Fibroblast of lung (primary cell): ENCODE measurements around the gene ADAMTS16.

Experiments
- EZH2 ChIP-seq: IDR thresholded peaks from 2 replicates; pipeline ENCODE4 v1.5.1; 2012; ENCODE audit warnings: low read length, control low read depth, mild to moderate bottlenecking; ENCODE audit errors: missing control alignments
- TF ChIP-seq, protein P1 (sequence below), 2 donors: IDR thresholded peaks in 1 of 2; conservative IDR thresholded peaks in 1 of 2; 1 replicate in 1 of 2; 2 replicates in 1 of 2; pipeline ENCODE4 v1.5.1; 2011 to 2012; ENCODE audit warnings: low read length in 2 of 2, control low read depth in 1 of 2, inconsistent platforms in 1 of 2, low read depth in 1 of 2, mild to moderate bottlenecking in 1 of 2

GRCh38 chr5:5179079-5179478, 38.9 kb downstream of the ADAMTS16 start:
- TF ChIP-seq, protein P1, sequence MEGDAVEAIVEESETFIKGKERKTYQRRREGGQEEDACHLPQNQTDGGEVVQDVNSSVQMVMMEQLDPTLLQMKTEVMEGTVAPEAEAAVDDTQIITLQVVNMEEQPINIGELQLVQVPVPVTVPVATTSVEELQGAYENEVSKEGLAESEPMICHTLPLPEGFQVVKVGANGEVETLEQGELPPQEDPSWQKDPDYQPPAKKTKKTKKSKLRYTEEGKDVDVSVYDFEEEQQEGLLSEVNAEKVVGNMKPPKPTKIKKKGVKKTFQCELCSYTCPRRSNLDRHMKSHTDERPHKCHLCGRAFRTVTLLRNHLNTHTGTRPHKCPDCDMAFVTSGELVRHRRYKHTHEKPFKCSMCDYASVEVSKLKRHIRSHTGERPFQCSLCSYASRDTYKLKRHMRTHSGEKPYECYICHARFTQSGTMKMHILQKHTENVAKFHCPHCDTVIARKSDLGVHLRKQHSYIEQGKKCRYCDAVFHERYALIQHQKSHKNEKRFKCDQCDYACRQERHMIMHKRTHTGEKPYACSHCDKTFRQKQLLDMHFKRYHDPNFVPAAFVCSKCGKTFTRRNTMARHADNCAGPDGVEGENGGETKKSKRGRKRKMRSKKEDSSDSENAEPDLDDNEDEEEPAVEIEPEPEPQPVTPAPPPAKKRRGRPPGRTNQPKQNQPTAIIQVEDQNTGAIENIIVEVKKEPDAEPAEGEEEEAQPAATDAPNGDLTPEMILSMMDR (conservative IDR thresholded peaks at IDR 0.05 in 1 of 2, IDR thresholded peaks at IDR 0.05 in 1 of 2; ENCODE audit: low read depth in 1 of 2, low read length in 2 of 2): no peak
- TF ChIP-seq EZH2: no peak
